Body of pancreas (tissue), 4 donors: Measurements from ENCODE around the gene NOL12.

ENCODE experiments used
- POLR2A ChIP-seq, 3 donors: fragments of 450-650 bp; IDR thresholded peaks; one replicate each; pipeline ENCODE4 v1.6.1; 2016; ENCODE audit warnings: antibody characterized with exemption in 3 of 3, mild to moderate bottlenecking in 2 of 3
- TF ChIP-seq, protein P1 (sequence below), 7 experiments: fragments of 450-650 bp in 4 of 7; fragments of 200-600 bp in 3 of 7; sonication (generic) in 3 of 7; IDR thresholded peaks; one replicate each; pipeline ENCODE4 v1.5.1; 2016 to 2019; ENCODE audit warnings: antibody characterized with exemption in 7 of 7

DNA sequence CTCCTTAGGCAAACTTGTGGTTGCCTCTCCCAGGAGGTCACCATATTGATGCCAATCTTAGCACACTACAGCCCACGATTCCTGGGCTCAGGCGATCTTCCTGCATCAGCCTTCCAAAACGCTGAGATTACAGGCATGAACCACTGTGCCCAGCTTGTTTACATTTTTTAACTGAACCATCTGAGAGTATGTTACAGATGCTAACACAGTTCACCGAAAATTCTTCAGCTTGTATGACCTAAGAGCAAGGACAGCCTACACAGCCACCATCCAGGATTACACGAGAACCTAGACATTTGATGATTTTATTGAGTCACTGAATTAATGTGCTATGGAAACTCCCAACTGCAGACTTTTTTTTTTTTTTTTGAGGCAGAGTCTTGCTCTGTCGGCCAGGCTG lies 16.6 kb upstream of the NOL12 start:
- TF ChIP-seq, protein P1, sequence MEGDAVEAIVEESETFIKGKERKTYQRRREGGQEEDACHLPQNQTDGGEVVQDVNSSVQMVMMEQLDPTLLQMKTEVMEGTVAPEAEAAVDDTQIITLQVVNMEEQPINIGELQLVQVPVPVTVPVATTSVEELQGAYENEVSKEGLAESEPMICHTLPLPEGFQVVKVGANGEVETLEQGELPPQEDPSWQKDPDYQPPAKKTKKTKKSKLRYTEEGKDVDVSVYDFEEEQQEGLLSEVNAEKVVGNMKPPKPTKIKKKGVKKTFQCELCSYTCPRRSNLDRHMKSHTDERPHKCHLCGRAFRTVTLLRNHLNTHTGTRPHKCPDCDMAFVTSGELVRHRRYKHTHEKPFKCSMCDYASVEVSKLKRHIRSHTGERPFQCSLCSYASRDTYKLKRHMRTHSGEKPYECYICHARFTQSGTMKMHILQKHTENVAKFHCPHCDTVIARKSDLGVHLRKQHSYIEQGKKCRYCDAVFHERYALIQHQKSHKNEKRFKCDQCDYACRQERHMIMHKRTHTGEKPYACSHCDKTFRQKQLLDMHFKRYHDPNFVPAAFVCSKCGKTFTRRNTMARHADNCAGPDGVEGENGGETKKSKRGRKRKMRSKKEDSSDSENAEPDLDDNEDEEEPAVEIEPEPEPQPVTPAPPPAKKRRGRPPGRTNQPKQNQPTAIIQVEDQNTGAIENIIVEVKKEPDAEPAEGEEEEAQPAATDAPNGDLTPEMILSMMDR (IDR thresholded peaks at IDR 0.05): no peak
- no peak for TF ChIP-seq POLR2A (IDR thresholded peaks at IDR 0.05)
